ENCODE measurements around the gene KCNJ2. TPM values are rescaled to one million over a fixed set of nuclear protein-coding genes. Genes with fewer than 3 reads are reported as not detected.

KCNJ2 gene
- total RNA-seq, 1 donor from 2014 or later = 1.3 TPM

- H3K27ac Mint-ChIP-seq (ENCODE audit: unreplicated experiment) = no peak overlapping the region
- H3K36me3 Mint-ChIP-seq (ENCODE audit: unreplicated experiment) = peaks cover 7% of the 10 kb centered on the region
- no peaks in the 10 kb centered on the region for H3K27me3 Mint-ChIP-seq (ENCODE audit: unreplicated experiment)
- no peak overlapping the region for H3K4me3 Mint-ChIP-seq (ENCODE audit: unreplicated experiment)
- H3K9me3 Mint-ChIP-seq (ENCODE audit: unreplicated experiment) = no peaks in the 10 kb centered on the region
- TF ChIP-seq, protein P1, sequence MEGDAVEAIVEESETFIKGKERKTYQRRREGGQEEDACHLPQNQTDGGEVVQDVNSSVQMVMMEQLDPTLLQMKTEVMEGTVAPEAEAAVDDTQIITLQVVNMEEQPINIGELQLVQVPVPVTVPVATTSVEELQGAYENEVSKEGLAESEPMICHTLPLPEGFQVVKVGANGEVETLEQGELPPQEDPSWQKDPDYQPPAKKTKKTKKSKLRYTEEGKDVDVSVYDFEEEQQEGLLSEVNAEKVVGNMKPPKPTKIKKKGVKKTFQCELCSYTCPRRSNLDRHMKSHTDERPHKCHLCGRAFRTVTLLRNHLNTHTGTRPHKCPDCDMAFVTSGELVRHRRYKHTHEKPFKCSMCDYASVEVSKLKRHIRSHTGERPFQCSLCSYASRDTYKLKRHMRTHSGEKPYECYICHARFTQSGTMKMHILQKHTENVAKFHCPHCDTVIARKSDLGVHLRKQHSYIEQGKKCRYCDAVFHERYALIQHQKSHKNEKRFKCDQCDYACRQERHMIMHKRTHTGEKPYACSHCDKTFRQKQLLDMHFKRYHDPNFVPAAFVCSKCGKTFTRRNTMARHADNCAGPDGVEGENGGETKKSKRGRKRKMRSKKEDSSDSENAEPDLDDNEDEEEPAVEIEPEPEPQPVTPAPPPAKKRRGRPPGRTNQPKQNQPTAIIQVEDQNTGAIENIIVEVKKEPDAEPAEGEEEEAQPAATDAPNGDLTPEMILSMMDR (IDR thresholded peaks at IDR 0.05; ENCODE audit: partially characterized antibody, unreplicated experiment) = no peak
- no peaks in the 10 kb centered on the region for H3K4me1 Mint-ChIP-seq (ENCODE audit: low read depth, unreplicated experiment)
- DNase-seq = no peak
Observed at GRCh38 chr17:70208825-70209555, 39.7 kb downstream of the KCNJ2 start.

GRCh38 chr17:70215656-70216055, 46.3 kb downstream of the KCNJ2 start:
- Mint-ChIP-seq H3K36me3 (ENCODE audit: unreplicated experiment) (peaks cover 7% of the 10 kb centered on the region), H3K9me3 (ENCODE audit: unreplicated experiment) (peaks cover 2% of the 10 kb centered on the region), H3K27me3 (ENCODE audit: unreplicated experiment) (no peaks in the 10 kb centered on the region), H3K4me3 (ENCODE audit: unreplicated experiment) (no peak overlapping the region), H3K4me1 (ENCODE audit: low read depth, unreplicated experiment) (no peaks in the 10 kb centered on the region), H3K27ac (ENCODE audit: unreplicated experiment) (no peak overlapping the region)
- DNase-seq = no peak
- TF ChIP-seq, protein P1 (IDR thresholded peaks at IDR 0.05; ENCODE audit: partially characterized antibody, unreplicated experiment) = no peak

- Mint-ChIP-seq H3K4me1 (ENCODE audit: low read depth, unreplicated experiment) (no peaks in the 10 kb centered on the region), H3K27ac (ENCODE audit: unreplicated experiment) (no peak overlapping the region)
- DNase-seq = no peak
Observed at GRCh38 chr17:70217571-70217970, 48.2 kb downstream of the KCNJ2 start.

DNA sequence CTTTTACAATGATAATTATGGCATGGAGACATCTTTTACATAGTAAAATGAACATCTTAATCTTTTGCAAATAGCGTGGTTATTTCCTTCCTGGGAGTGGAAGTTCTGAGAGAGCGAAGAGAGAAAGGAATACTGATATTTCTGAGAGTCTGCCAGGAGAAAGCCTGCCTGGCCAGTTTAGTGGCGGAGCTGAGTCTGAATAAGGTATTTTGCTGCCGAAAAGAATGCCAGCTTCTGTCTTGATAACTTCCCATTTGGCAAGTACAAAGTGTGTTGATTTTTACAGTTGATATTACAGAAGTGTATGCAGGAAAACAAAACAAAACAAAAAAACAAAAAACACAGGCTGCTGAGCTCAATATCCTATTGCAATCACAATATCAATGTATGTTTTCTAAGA, 55.9 kb downstream of the KCNJ2 start:
- TF ChIP-seq, protein P1 (IDR thresholded peaks at IDR 0.05; ENCODE audit: partially characterized antibody, unreplicated experiment) = no peak
- Mint-ChIP-seq H3K36me3 (ENCODE audit: unreplicated experiment) (no peaks in the 10 kb centered on the region), H3K4me3 (ENCODE audit: unreplicated experiment) (no peak overlapping the region), H3K4me1 (ENCODE audit: low read depth, unreplicated experiment) (no peaks in the 10 kb centered on the region), H3K9me3 (ENCODE audit: unreplicated experiment) (peaks cover 1% of the 10 kb centered on the region), H3K27ac (ENCODE audit: unreplicated experiment) (no peak overlapping the region), H3K27me3 (ENCODE audit: unreplicated experiment) (no peaks in the 10 kb centered on the region)
- no peak for DNase-seq

More at GRCh38 chr17:70217571-70217970, 48.2 kb downstream of the KCNJ2 start:
- TF ChIP-seq, protein P1 (IDR thresholded peaks at IDR 0.05; ENCODE audit: partially characterized antibody, unreplicated experiment) = no peak
- Mint-ChIP-seq H3K36me3 (ENCODE audit: unreplicated experiment) (peaks cover 7% of the 10 kb centered on the region), H3K27me3 (ENCODE audit: unreplicated experiment) (no peaks in the 10 kb centered on the region), H3K4me3 (ENCODE audit: unreplicated experiment) (no peak overlapping the region), H3K9me3 (ENCODE audit: unreplicated experiment) (peaks cover 2% of the 10 kb centered on the region)

Other genes with a start within 250 kb of the KCNJ2 start
- gene KCNJ16, start 94.3 kb upstream of the KCNJ2 start, total RNA-seq (ENCODE audit: unreplicated experiment) = 0.27 TPM